ENCODE measurements around the gene SNUPN.
"Not testable (repeated sequence)": the region's sequence is repeated elsewhere in the genome, so short reads cannot be mapped to it uniquely, and the experiment has no call there.

DNA sequence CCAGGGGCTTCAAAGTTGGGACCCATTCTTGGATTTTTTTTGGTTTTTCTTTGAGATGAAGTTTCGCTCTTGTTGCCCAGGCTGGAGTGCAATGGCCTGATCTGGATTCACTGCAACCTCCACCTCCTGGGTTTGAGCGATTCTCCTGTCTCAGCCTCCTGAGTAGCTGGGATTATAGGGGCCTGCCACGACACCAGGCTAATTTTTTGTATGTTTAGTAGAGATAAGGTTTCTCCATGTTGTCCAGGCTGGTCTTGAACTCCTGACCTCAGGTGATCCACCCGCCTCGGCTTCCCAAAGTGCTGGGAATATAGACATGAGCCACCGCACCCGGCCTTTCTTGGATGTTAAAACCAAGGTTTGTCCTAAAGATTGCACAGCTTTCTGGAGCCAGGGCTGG lies 8.4 kb upstream of the SNUPN start:
- TF ChIP-seq, protein P1, sequence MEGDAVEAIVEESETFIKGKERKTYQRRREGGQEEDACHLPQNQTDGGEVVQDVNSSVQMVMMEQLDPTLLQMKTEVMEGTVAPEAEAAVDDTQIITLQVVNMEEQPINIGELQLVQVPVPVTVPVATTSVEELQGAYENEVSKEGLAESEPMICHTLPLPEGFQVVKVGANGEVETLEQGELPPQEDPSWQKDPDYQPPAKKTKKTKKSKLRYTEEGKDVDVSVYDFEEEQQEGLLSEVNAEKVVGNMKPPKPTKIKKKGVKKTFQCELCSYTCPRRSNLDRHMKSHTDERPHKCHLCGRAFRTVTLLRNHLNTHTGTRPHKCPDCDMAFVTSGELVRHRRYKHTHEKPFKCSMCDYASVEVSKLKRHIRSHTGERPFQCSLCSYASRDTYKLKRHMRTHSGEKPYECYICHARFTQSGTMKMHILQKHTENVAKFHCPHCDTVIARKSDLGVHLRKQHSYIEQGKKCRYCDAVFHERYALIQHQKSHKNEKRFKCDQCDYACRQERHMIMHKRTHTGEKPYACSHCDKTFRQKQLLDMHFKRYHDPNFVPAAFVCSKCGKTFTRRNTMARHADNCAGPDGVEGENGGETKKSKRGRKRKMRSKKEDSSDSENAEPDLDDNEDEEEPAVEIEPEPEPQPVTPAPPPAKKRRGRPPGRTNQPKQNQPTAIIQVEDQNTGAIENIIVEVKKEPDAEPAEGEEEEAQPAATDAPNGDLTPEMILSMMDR (IDR thresholded peaks at IDR 0.05), result not testable (repeated sequence)
- not testable (repeated sequence) for TF ChIP-seq POLR2AphosphoS5 (IDR thresholded peaks at IDR 0.05)
